ENCODE results near the gene MOV10L1.

GRCh38 chr22:50173311-50173982 is 83.6 kb downstream of the MOV10L1 start:
- TF ChIP-seq CTCF (IDR thresholded peaks at IDR 0.05): no peak
- TF ChIP-seq POLR2AphosphoS5 (IDR thresholded peaks at IDR 0.05): no peak

Data from esophagus muscularis mucosa (tissue), 3 donors.